Stimulated activated CD8-positive, alpha-beta memory T cell treated with anti-CD3 and anti-CD28 coated beads, Interleukin-15, amount 100 ng/mL, for 4 hours (primary cell): ENCODE measurements around the gene UNKL.
A peak's percentile ranks its signal among the peaks of the same experiment; 100 is the strongest.
"Not testable (repeated sequence)": the region's sequence is repeated elsewhere in the genome, so short reads cannot be mapped to it uniquely, and the experiment has no call there.

Experiments used
- DNase-seq, 2 donors: peaks; one replicate each; pipeline ENCODE4 v3.0.0-alpha.2; 2020; ENCODE audit warnings: low read depth in 2 of 2

Gene UNKL

GRCh38 chr16:1338855-1339675, 75.4 kb downstream of the UNKL start:
- no peak for DNase-seq

GRCh38 chr16:1338119-1338730, 76.3 kb downstream of the UNKL start:
- DNase-seq: no peak

DNA sequence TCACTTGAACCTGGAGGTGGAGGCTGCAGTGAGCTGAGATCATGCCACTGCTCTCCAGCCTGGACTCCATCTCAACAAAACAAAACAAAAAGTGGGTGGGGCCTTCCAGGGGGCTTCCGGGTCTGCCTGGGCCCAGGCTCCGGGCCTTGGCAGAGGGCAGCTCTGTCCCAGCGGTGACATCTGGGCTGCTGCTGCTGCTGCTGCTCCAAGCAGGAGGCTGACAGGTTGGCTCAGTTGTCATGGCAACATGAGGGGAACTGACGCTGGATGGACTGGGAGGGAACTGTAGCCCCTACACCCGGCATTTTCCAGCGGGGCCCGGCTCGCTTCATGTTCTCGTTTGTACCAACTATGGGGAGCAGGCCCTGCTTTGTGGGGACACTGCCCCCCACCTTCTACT, 77.0 kb downstream of the UNKL start:
- DNase-seq: no peak

DNA sequence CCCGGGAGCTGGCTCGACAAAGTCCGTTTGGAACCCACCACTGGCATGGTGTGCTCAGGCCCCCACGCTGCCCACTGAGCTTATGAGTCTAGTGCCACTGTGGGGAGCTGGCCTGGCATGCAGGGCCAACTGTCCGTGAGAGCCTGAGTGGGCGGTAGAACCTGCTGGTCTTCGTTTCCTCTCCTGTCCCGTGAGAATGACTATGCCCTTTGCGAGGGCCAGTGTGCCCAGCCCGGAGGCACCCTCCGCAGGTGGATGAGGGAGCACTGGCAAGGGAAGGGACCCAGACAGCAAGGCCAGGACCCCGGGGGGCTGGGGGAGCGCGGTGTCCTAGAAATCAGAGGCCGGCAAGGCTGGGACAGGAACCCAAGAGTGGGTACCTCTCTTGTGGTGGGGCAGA, 77.9 kb downstream of the UNKL start:
- no peak for DNase-seq

GRCh38 chr16:1335996-1336395, 78.5 kb downstream of the UNKL start:
- DNase-seq: no peak

GRCh38 chr16:1335211-1335971, 79.1 kb downstream of the UNKL start:
- no peak for DNase-seq

GRCh38 chr16:1334739-1335138, 79.8 kb downstream of the UNKL start:
- DNase-seq: no peak

- no peak for DNase-seq
Observed at GRCh38 chr16:1333854-1334700, 80.4 kb downstream of the UNKL start.

DNA sequence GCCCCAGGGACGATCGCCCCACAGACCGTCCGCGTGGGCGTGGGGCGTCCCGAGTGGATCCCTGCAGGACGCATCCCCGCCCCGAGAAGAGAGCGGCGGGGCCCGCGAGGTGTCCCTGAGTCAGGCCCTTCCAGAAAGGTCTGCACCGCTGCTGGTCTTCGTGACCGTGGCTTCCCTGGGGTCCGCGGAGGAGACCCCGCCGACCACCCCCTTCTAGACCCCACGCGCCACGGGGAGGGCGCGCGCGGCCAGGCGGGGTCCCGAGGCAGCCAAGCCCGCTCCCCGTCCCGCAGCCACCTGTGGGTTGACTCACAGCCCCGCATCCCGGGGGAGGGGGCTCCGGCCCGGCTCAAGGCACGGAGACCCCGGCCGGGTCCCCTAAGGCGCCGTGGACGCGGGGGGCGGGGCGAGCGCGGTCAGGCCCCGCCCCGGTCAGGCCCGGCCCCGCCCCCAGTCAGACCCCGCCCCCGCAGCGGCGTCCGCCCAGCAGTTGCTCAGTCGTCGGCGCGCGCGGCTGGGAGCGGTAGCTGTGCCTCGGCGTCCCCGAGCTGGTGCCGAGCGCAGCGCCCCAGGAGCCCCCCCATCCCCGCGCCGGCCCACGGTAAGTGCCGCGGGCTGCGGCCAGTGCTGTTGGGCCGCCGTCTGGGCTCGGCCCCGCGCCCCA, 81.2 kb downstream of the UNKL start, which contains the start of gene BAIAP3:
BAIAP3 (plus strand) TSS at position 497 of the 664 bp plus-strand sequence. CDS start 4,905 bp downstream, outside the sequence.
- DNase-seq: peak in 1 of 2 donors; percentile 14

- DNase-seq: no peak
Observed at GRCh38 chr16:1332618-1333148, 81.8 kb downstream of the UNKL start.

GRCh38 chr16:1331712-1332617, 82.5 kb downstream of the UNKL start:
- DNase-seq: peak in 1 of 2 donors; percentile 18

GRCh38 chr16:1330931-1331711, 83.4 kb downstream of the UNKL start:
- DNase-seq: no peak

DNA sequence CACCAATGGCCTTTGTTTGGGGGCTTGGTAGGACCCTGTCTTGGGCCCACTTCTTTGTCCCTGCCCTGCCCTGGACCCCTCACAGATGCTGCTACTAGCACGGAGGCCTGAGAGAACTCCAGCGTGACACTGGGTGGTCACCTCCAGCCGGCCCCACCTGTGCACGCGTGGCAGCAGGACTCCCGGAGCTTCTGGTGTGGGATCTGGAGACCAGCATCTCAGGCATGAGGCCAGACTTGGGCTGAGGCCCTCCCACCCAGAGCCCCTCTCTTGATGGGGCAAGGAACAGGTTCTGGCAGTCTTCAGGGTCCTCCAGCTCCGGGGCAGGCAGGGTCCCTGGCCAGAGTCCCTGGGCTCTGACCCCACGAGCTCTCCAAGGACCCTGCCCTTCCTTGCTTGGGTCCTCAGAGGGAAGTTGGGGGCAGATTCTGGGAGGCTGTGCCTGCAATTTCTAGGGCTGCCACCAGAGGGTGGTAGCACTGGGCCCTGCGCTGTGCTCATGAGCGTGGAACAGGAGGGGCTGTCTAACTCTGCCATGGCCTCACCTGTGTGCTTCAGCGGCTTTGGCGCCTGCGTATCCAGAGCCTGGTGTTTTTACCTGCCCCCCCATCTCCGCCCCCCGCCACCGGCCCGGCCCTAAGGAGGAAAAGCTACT, 84.1 kb downstream of the UNKL start:
- DNase-seq: no peak

DNA sequence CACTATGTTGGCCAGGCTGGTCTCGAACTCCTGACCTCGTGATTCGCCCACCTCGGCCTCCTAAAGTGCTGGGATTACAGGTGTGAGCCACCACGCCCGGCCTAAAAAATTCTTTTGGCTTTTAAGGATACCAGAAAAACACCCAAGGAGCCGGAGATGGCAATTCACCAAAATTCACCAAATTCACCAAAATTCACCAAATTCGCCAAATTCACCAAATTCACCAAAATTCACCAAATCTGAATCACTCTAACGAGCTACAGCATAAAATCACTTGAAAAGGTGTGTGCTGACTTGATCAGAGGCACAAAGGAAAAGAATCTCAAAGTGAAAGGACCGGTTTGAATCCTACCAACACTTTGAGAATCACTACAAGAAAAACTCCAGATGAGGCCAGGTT, 85.5 kb downstream of the UNKL start:
- not testable (repeated sequence) for DNase-seq

- not testable (repeated sequence) for DNase-seq
Observed at GRCh38 chr16:1328136-1328535, 86.4 kb downstream of the UNKL start.

DNA sequence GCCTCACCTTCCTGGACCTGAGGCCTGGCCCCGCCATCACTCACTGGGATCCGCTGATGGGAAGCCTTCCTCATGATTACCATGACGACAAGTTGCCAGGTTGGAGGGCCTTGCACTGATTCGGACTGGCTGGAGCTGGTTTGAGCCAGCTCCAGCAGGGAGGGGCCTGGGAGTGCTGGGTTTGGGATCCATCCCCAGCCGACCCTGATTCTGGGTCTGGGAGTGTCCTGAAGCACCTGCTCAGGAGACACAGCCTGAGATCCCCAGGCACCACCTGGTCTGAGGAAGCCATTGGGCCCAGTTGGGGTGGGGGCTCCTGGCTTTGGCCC, 86.9 kb downstream of the UNKL start:
- no peak for DNase-seq

DNA sequence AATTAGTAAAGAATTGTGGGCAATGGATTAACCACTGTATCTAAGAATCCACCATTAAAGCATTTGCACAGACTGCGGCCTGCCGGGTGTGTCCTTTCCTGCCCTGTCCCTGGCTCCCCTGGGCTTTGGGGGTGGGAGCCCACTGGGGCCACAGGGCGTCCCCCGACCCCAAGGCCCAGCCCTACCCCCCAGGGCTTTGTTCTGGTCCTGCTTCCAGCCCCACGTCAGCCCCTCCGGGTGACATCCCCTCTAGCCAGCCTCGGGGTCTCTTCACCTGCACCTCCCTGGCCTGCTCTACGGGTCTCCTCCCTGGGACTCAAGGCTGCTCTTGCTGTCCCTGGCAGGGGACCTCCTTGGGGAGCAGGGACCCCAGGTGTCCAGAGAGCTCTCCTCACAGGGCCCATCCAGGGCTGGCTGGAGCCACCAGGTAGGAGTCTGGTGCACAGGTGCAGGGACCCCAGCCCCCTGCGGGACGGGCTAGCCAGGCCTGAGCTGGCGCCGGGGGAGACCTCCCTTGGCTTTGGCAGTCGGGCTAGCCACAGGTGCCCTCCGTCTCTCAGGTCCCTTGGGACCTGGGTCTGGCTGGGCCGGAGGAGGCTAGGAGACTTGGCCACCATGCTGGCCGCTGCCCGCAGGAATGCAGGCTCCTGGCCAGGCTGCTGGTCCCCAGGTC, 87.4 kb downstream of the UNKL start:
- DNase-seq: no peak

DNA sequence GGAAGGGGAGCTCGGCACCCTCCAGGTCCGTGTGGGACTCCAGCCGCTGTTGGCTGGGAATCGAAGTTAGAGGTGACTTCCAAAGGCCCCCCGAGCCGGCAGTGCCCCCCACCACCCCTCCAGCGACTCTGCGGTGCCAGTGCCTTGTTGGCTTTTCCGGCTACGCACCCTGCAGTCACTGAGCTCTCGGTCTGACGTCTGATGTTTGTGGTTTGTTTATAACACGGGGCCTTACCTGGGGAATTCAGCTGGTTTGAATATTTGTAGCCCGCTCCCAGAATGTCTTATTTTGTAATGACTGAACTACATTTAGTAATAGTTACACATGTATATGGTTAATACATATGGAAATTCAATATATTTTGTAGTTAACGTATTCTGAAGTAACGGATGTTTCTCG, 88.1 kb downstream of the UNKL start:
- DNase-seq: no peak
